Measurements from ENCODE around the gene CHST9. TPM values are rescaled to one million over a fixed set of nuclear protein-coding genes. Genes with fewer than 3 reads are reported as not detected.

Gene CHST9
- total RNA-seq, 1 donor from 2014 or later, result 2.0 TPM

DNA sequence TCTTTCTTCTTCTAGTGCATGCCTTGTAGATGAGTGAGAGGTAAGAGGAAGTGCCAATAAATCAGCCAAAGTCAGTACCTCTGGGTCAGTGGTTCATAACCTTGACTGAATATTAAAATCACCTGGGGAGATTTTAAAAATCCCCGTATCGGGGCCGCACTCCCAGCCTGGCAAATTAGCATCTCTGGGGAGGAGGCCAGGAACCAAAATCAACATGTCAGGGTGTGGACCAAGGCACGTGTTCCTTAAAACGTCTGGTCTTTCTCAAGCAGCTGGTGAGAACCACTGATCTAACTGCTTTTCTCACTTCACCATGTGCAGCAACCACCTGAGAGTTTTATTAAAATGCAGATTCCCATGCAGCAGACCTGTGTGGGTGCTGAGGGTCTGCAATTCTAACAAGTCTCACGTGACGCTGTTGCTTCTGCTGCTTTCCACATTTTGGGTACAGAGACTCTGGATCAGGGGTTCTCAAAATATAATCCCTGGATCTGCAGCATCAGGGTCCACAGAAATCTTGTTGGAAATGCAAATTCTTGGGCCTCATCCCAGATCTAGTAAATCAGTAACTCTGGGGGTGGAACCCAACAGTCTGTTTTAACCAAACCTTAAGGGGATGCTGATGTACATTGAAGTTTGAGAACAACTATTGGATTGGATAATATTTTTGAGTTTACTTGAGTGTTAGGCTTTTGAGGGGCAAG, 49.5 kb downstream of the CHST9 start:
- no peaks in the 10 kb centered on the region for H3K27me3 ChIP-seq (ENCODE audit: low read depth)

DNA sequence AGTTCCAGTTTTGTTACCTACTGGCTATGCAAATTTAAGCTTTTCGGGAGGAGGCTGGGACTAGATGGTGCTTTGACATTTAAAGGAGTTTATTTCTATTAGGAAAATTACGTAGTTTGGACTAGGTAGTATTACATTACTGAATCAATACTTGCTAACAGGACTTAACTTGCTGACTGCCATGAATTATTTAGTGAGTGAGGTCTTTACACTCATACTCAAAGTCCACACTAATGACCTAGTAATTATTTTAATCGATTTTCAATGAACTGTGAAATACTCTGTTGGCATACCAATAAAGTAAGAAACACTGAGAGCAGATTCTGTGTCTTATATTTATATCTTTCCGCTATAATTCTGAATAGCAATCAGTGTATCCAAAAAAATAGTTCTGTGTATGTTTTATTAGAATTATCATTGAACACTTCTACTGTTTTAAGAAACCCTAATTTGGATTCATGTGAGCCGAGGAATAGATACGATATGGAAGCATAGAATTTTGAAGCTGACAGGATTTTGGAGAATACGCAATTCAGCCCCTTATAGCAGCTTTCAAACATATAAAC, 55.0 kb downstream of the CHST9 start:
- H3K4me3 ChIP-seq, result no peak overlapping the region
- TF ChIP-seq, protein P1, sequence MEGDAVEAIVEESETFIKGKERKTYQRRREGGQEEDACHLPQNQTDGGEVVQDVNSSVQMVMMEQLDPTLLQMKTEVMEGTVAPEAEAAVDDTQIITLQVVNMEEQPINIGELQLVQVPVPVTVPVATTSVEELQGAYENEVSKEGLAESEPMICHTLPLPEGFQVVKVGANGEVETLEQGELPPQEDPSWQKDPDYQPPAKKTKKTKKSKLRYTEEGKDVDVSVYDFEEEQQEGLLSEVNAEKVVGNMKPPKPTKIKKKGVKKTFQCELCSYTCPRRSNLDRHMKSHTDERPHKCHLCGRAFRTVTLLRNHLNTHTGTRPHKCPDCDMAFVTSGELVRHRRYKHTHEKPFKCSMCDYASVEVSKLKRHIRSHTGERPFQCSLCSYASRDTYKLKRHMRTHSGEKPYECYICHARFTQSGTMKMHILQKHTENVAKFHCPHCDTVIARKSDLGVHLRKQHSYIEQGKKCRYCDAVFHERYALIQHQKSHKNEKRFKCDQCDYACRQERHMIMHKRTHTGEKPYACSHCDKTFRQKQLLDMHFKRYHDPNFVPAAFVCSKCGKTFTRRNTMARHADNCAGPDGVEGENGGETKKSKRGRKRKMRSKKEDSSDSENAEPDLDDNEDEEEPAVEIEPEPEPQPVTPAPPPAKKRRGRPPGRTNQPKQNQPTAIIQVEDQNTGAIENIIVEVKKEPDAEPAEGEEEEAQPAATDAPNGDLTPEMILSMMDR (IDR thresholded peaks at IDR 0.05; ENCODE audit: borderline replicate concordance), result no peak
- no peaks in the 10 kb centered on the region for H3K27me3 ChIP-seq (ENCODE audit: low read depth)
- no peak overlapping the region for H3K27ac ChIP-seq (replicated peaks)
- H3K36me3 ChIP-seq, result no peaks in the 10 kb centered on the region
- intact Hi-C loops (cut with micrococcal nuclease), result no loop called here
- H3K4me1 ChIP-seq, result peaks cover under 1% of the 10 kb centered on the region
- no peaks in the 10 kb centered on the region for H3K9me3 ChIP-seq (replicated peaks)
- no peak for DNase-seq

More for the DNA sequence above, 49.5 kb downstream of the CHST9 start:
- no peak overlapping the region for H3K4me3 ChIP-seq
- no peak overlapping the region for H3K27ac ChIP-seq (replicated peaks)
- H3K36me3 ChIP-seq, result no peaks in the 10 kb centered on the region
- TF ChIP-seq, protein P1 (IDR thresholded peaks at IDR 0.05; ENCODE audit: borderline replicate concordance), result no peak
- intact Hi-C loops (cut with micrococcal nuclease), result no loop called here
- H3K4me1 ChIP-seq, result peaks cover 17% of the 10 kb centered on the region
- no peak for DNase-seq
- no peaks in the 10 kb centered on the region for H3K9me3 ChIP-seq (replicated peaks)

DNA sequence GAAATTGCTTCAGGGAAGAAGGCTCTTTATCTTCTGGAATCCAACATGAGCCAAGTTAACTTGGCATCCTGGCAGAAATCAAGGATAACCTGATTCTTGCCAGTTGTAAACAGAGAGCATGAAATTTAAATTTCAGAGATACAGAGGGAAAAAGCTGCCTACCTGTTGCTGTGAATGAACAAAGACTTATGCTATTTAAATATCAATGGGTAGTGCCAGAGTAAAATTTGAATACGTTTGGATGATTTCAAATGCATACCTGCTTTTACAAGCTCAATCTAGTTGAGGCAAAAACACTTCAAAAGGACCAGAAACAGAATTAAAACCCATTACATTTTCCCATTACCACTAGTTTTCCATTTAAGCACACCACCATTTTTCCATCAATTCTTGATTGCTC, 60.9 kb downstream of the CHST9 start:
- H3K27ac ChIP-seq (replicated peaks), result no peak overlapping the region
- H3K4me1 ChIP-seq, result no peaks in the 10 kb centered on the region
- intact Hi-C loops (cut with micrococcal nuclease), result no loop called here
- H3K27me3 ChIP-seq (ENCODE audit: low read depth), result no peaks in the 10 kb centered on the region
- H3K4me3 ChIP-seq, result no peak overlapping the region
- no peak for DNase-seq
- no peaks in the 10 kb centered on the region for H3K9me3 ChIP-seq (replicated peaks)
- no peaks in the 10 kb centered on the region for H3K36me3 ChIP-seq
- TF ChIP-seq, protein P1 (IDR thresholded peaks at IDR 0.05; ENCODE audit: borderline replicate concordance), result no peak

DNA sequence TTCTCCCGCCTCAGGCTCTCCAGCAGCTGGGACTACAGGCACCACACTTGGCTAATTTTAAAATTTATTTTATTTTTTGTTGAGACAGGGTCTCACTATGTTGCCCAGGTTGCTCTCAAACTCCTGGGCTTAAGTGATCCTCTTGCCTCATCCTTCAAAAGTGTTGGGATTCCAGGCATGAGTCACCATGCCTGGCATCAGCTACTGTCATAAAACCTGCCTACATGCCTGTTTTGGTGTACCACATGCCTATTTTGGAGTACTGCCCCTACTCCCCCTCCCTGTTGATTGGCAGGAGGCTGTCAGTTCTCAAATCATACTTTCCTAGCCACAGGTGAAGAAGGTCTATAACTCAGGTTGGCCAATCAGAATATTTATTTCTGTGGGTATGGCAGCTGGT, 64.0 kb downstream of the CHST9 start:
- Histone ChIP-seq H3K27me3 (ENCODE audit: low read depth) (no peaks in the 10 kb centered on the region), H3K27ac (replicated peaks) (no peak overlapping the region), H3K36me3 (no peaks in the 10 kb centered on the region), H3K9me3 (replicated peaks) (no peaks in the 10 kb centered on the region), H3K4me3 (no peak overlapping the region), H3K4me1 (no peaks in the 10 kb centered on the region)
- intact Hi-C loops (cut with micrococcal nuclease), result no loop called here
- no peak for DNase-seq
- TF ChIP-seq, protein P1 (IDR thresholded peaks at IDR 0.05; ENCODE audit: borderline replicate concordance), result no peak

DNA sequence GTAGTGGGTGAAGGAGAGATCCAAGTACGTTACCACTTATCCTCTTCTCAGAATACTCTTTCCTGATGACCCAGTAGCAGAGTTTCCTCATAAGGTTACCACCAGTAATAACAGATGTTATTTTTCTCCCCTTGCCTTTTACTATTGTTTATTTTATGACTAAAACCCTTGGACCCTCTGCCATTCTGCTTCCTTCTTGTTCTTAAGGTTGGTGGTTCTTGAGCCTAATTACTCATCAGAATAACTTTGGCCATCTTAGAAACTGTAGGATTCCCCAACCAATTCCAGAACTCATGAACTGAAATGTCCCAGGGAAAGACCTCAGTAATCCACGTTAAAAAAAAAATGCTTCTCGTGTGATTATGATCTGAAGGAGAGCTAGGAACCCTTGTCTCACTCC, 64.9 kb downstream of the CHST9 start:
- Histone ChIP-seq H3K27ac (replicated peaks) (no peak overlapping the region), H3K36me3 (no peaks in the 10 kb centered on the region), H3K9me3 (replicated peaks) (no peaks in the 10 kb centered on the region), H3K27me3 (ENCODE audit: low read depth) (no peaks in the 10 kb centered on the region), H3K4me3 (no peak overlapping the region), H3K4me1 (no peaks in the 10 kb centered on the region)
- DNase-seq, result no peak
- intact Hi-C loops (cut with micrococcal nuclease), result no loop called here
- TF ChIP-seq, protein P1 (IDR thresholded peaks at IDR 0.05; ENCODE audit: borderline replicate concordance), result no peak

All from left ventricle myocardium inferior (tissue), 1 donor.